GM10266 (cell line): ENCODE data around the gene CTDSP2.
"Not testable (repeated sequence)": the region's sequence is repeated elsewhere in the genome, so short reads cannot be mapped to it uniquely, and the experiment has no call there.

Experiments used
- DNase-seq: peaks from one replicate; pipeline ENCODE4 v3.0.0; 2012; ENCODE audit errors: extremely low spot score
- TF ChIP-seq, protein P1 (sequence below): IDR thresholded peaks from 2 replicates; pipeline ENCODE4 v1.5.1; 2012; ENCODE audit warnings: mild to moderate bottlenecking, low read depth; ENCODE audit not compliant: control insufficient read depth, insufficient read depth; ENCODE audit errors: missing control alignments

CTDSP2 gene

DNA sequence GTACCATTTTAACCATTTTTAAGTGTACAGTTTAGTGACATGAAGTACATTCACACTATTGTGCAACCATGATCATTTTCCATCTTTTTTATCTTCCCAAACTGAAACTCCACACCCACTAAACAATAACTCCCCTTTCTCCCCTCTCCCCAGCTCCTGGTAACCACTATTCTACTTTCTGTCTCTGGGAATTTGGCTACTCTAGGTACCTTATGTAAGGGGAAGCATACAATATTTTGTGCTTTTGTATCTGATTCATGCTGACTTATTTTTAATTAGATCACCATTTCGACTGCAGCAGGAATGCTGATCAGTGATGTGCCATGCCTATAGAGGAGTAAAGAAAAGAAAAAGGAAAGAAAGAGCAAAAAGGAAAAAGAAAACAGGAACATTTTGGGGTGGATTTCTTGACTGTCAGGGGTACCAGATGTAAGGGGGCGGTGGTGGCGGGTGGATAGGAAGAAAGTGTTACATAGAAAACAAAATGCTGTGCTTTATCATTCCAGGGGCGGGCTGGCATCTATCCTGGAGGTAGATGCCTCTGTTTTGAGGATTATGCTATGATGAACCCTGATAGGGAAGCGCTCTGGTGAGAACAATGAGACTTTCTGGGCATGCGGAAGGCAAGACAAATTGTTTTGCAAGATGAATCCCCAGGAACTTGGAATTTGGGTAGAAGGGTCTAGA lies 45.2 kb upstream of the CTDSP2 start:
- DNase-seq, result no peak
- TF ChIP-seq, protein P1, sequence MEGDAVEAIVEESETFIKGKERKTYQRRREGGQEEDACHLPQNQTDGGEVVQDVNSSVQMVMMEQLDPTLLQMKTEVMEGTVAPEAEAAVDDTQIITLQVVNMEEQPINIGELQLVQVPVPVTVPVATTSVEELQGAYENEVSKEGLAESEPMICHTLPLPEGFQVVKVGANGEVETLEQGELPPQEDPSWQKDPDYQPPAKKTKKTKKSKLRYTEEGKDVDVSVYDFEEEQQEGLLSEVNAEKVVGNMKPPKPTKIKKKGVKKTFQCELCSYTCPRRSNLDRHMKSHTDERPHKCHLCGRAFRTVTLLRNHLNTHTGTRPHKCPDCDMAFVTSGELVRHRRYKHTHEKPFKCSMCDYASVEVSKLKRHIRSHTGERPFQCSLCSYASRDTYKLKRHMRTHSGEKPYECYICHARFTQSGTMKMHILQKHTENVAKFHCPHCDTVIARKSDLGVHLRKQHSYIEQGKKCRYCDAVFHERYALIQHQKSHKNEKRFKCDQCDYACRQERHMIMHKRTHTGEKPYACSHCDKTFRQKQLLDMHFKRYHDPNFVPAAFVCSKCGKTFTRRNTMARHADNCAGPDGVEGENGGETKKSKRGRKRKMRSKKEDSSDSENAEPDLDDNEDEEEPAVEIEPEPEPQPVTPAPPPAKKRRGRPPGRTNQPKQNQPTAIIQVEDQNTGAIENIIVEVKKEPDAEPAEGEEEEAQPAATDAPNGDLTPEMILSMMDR, result no peak

DNA sequence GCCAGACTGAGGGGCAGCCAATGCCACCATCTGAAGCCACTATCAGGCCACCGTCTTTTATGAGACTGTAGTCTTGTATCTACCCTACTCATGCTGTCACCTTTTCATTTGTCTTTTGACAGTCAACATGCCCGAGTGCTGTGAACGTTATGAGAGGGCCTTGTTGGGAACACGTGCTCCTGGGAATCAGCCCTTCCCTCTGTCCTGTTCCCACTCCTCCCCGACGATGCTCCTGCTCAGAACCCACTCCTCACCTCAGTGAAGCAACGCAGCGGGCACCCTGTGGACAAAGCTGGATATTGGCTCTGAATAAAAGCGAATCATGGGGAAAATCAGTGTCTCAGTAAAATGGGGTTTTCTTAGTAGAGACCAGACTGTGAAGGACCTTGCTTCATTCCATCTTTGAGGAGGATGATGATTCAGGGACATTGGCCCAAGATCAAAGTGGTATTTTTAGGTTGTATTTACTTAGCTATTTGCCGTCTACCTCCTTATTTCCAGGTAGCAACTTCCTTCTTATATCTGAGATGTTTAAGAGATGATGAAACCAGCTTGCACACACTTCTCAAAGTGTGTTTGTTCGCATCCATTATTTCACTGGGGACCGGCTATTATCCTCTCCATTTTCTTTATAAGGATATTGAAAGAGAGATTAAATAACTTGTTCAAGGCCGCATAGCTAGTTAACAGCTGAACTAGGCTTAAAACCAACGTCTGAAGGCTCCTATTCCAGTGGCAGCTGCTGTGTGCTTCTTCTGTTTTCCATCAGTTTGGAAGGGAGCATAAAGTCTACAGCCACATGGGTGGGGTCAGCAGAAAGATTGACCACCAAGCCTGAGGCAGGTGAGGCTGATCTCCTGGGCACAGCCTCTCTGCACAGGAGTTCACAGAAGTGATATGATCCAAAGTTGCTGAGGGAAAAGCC lies 43.9 kb upstream of the CTDSP2 start:
- TF ChIP-seq, protein P1, result no peak
- no peak for DNase-seq

DNA sequence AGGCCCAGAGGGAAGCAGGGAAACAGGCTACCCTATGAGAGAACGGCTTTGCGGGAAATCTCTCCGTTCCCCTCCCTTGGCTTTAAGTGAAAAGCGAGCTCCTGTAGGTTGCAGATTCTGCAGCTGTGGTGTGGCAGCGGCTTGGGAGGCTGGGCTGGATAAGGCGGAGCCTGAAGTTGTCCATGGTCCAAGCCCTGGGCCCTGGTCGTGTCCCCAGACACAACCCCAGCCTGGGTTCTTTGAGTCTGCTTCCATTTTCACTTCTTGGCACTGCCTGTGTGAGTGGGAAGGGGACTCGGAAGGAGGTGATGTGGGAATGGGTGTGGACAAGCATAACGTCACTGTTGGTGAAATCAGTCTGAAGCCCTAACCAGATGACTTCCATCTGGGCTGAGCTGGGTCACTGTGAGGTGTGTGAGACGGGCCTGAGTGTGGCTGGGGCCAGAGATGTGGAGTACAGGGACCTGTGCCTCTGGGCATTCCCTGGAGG lies 43.0 kb upstream of the CTDSP2 start:
- no peak for DNase-seq
- TF ChIP-seq, protein P1, result no peak

DNA sequence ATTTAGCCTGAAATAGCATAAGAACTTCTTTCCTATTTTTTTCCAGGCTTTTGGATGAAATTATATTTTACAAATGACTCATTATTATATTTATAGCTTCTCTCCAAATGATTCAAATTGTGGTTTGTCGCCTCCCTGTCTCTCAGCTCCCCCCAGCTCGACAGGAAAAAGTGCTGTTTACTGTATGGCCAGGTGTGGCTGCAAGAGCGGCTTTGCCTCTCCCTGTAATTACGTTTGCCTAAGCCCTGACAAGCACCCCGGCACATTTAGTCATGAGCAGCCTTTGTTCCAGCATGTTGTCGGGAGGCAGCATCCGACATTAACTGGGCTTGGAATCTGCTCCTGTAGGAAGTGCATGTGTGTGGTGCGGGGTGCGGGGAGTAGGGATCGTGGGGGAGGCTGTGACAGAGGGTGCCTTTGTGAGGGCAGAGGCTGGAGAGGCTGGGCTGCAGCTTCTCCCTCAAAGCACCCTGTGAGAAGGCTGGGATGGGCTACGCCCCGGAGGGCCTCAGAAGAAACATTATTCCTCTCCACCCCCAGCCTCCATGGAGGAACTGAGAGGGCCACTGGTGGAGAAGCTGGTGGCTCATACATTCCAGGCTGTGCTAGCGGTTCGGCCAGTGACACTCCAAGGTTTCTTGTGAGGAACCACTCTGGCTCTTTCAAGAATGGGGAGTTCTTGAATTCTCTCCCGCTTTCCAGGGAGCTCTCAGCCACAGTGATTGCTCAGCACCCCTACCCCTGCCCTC lies 42.1 kb upstream of the CTDSP2 start:
- TF ChIP-seq, protein P1, result no peak
- DNase-seq, result no peak

DNA sequence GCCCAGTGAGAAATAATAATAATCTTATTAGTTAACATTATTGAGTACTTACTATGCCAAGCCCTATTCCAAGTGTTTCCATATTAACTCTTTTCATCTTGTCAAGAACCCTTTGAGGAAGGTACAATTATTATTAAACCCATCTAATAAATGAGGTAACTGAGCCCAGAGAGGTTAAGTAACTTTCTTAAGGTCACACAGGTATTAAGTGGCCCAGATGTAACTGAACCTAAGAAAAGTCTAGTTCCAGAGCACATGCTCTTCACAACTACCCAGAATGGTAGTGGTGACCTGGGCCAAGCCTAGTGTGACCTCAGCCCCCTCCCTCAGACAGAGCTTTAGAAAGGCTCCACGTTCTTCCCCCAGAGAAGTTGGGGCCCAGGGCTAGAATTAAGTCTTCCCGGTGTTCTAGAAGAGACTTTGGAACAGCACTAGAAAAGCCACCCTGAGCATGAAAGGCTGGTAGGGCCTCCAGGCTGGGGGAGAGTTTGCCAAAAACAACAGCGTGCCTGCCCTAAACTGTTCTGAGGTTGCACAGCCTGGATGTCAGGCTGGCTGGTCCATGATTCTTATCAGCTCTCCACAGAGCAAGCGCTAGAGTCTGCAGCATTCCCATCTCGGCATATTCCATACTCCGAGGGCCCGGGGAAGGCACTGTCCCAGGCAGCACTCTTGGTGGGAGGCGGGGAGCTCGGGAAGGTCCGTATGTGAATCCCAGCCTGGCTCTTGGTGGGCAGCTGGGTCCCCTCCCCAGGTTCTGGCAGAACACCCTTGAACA lies 41.3 kb upstream of the CTDSP2 start:
- DNase-seq, result no peak
- TF ChIP-seq, protein P1, result no peak

DNA sequence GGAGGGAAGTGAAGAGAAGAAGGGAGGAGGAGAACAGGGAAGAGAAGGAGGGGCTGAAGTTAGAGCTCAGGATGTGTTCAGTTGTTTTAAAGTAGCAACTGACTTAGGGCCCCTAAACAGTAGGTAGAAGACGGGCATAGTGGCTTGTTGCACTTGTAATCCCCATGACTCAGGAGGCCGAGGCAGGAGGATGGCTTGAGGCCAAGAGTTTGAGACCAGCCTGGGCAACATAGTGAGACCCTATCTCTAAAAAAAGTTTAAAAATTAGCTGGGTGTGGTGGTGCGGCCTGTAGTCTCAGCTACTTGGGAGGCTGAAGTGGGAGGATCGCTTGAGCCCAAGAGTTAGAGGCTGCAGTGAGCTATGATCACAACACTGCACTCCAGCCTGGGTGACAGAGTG lies 40.4 kb upstream of the CTDSP2 start:
- not testable (repeated sequence) for DNase-seq

DNA sequence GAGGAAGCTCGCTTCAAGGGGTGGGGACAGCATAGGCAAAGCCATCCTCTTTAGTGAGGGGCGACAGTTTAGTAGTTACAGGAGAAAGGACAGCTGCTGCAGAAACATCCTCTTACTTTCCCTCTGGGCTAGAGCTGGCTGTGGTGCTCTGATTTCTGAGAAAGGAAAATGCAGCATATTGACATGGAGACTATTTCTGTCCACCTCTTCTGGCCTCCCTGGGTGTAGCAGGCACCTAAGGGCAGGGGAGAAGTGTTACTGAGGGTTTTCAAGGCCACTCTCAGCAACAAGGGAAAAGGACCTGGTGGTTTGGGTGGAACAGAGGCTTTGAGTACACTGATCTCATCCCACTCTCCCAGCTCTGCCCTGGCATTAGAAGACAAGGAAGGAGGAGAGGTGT lies 40.0 kb upstream of the CTDSP2 start:
- no peak for DNase-seq

More for the DNA sequence above, 40.0 kb upstream of the CTDSP2 start:
- TF ChIP-seq, protein P1, result no peak
